GM15510 (cell line): ENCODE results near the gene GPR137.

Experiments used
- POLR2A ChIP-seq: IDR thresholded peaks from 3 replicates; pipeline ENCODE4 v1.6.1; 2011; ENCODE audit warnings: borderline replicate concordance; ENCODE audit not compliant: insufficient read length; ENCODE audit errors: extremely low read depth

Gene GPR137

DNA sequence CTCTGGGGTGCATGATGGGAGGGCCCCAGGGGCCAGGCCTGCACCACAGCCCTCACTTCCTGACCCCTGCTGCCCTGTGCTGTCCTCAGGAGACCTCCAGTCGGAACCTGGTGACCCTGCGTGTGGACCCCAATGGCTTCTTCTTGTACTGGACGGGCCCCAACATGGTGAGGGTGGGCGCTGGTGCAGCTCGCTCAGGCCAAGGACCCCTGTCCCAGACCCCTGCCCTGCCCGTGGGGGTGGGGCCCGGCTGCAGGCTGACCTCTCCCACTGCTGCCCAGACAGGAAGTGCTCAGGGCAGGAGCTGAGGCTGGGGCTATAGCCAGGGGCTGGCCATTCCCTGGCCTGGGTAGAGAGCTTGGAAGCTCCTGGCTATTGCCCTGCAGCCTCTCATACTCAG lies 31.3 kb upstream of the GPR137 start:
- no peak for TF ChIP-seq POLR2A

DNA sequence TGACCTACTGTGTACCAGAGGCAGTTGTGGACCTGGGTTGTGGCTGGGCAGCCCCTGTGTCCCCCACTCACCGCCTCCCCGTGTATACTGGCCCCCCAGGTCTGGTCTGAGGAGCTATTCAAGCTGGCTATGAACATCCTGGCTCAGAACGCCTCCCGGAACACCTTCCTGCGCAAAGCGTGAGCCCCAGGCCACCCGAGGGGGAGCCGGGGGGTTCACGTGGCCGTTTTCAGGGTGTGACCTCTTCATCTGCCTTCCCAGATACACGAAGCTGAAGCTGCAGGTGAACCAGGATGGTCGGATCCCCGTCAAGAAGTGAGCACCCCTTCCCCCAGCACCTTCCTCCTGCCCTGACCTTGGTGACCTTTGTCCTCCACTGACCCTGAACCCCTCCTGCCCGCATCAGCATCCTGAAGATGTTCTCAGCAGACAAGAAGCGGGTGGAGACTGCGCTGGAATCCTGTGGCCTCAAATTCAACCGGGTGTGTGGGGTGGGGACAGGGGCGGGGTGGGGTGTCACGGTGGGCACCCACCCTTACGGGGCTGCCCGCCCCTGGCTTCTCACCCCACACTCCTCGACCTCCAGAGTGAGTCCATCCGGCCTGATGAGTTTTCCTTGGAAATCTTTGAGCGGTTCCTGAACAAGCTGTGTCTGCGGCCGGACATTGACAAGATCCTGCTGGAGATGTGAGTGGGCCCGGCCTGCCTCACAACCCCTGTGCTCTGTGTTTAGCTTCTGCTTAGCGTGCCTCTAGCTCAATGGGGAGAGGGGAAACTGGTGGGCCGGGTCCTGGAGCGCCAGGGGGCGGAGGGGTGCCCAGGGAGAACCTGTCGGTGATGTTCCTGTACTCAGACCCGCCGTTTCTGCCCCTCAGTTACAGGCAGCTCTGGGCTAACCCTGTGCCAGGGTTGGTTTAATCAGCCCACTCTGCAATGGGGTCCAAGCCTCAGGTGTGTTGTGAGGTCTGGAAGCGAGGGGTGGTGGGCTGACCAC lies 30.2 kb upstream of the GPR137 start:
- TF ChIP-seq POLR2A = no peak

DNA sequence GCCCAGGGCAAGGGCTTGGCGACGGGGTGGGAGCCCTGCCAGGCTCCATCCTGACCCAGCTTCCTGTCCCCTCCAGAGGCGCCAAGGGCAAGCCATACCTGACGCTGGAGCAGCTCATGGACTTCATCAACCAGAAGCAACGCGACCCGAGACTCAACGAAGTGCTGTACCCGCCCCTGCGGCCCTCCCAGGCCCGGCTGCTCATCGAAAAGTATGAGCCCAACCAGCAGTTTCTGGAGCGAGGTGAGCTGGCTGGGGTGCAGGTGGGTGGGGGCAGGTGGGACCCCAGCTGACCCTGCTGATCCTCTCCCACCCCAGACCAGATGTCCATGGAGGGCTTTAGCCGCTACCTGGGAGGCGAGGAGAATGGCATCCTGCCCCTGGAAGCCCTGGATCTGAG lies 29.3 kb upstream of the GPR137 start:
- no peak for TF ChIP-seq POLR2A

DNA sequence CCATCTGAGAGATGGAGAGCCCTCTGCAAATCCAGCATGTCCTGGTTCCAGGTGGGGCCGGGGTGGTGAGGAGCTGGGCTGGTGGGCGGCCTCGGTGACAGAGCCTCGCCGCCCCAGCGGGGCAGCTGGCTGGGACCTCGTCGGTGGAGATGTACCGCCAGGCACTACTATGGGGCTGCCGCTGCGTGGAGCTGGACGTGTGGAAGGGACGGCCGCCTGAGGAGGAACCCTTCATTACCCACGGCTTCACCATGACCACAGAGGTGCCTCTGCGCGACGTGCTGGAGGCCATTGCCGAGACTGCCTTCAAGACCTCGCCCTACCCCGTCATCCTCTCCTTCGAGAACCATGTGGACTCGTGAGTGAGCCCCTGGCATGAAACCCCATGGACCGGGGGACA lies 27.3 kb upstream of the GPR137 start:
- TF ChIP-seq POLR2A = no peak

DNA sequence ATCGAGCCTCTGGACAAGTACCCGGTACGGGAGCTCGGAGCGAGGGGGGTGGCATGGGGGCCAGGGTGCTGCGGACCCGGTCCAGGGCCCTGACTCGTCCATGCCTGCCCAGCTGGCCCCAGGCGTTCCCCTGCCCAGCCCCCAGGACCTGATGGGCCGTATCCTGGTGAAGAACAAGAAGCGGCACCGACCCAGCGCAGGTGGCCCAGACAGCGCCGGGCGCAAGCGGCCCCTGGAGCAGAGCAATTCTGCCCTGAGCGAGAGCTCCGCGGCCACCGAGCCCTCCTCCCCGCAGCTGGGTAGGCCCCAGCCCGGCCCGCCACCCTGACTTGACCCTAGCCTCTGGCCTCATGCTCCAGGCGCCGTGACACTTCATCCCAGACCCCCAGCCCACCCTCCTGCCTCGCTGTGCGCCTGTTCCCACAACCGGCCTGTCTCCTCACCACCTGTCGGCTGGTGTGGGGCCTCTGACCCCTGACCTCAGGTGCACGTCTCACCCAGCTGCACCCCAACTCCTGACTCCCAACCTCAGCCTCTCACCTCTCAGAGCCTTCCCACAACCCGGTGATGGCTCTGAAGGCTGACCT lies 26.6 kb upstream of the GPR137 start:
- no peak for TF ChIP-seq POLR2A

DNA sequence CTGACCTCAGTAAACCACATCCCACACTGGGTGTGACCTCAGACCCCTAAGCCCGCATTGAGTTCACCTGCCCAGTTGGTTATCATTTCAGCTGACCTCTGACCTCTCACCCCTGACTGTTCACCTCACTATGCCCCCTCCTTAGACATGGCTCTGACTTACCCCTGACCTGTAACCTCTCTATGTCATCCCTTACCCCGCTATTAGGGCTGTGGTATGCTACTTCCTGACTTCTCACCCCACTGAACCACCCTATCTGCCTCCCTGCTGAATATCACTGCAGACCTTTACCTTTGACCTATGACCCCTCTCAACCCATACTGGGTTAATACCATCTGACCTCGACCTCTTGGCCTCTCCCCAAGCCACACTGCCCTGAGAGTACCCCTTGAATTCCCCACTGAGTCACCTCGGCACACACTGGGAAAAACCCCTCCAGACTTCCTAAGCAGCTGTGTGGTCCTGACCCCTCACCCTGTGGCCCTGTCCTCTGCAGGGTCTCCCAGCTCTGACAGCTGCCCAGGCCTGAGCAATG lies 26.0 kb upstream of the GPR137 start:
- no peak for TF ChIP-seq POLR2A

DNA sequence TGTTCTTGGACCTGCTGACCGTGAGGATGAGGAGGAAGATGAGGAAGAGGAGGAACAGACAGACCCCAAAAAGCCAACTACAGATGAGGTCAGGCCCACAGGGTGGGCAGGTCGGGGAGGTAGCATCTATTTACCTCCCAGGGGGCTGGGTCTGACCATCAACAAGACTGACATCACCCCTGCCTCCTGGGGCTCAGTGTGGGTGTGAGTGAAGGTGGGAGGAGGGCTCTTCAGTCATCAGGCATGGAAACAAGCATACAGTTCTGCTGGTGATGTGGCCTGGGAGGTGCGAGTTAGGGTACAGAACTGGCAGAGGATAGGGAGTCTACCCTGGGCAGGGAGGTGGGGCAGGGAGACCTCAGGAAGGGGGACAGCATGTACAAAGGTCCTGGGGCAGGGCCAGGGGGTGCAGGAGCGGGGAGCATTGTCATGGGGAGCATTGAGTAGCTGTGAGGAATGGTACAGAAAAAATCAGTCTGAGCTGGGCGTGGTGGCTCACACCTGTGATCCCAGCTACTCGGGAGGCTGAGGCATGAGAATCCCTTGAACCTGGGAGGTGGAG lies 25.4 kb upstream of the GPR137 start:
- no peak for TF ChIP-seq POLR2A

DNA sequence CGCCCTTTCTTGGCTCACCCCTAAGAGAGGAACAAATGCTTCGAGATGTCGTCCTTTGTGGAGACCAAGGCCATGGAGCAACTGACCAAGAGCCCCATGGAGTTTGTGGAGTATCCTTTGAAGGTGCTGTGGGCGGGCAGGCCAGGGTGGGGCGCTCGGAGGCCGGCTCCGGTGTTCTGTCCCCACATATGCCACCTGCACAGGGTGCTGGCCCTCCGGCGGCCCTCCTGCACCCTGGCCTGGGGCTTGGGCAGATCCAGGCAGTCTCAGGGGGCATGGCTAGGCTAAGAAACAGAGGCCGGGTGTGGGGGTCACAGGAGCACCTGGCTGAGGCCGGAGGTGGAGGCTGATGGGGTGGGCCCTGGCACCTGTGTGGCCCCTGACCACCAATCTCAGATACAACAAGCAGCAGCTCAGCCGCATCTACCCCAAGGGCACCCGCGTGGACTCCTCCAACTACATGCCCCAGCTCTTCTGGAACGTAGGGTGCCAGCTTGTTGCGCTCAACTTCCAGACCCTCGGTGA lies 24.0 kb upstream of the GPR137 start:
- TF ChIP-seq POLR2A = no peak

DNA sequence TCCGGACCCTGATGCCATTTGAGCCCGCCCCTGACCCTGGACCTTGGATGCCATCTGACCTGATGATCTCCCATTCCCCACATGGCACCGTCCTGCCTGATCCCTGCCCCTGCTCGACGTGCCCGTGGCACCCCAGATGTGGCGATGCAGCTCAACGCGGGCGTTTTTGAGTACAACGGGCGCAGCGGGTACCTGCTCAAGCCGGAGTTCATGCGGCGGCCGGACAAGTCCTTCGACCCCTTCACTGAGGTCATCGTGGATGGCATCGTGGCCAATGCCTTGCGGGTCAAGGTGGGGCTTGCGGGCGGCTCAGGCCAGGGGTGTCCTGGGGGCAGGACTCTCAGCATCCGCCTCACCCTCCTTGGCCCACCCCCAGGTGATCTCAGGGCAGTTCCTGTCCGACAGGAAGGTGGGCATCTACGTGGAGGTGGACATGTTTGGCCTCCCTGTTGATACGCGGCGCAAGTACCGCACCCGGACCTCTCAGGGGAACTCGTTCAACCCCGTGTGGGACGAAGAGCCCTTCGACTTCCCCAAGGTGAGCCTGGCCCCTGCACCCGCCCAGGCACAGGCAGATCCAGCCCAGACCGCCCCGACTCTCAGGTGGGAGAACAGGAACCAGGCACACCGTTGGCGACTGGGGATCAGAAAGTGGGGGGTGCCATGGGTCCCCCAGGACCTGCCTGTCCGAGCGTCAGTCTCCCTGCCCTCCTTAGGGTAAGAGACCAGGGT lies 23.2 kb upstream of the GPR137 start:
- TF ChIP-seq POLR2A = no peak

DNA sequence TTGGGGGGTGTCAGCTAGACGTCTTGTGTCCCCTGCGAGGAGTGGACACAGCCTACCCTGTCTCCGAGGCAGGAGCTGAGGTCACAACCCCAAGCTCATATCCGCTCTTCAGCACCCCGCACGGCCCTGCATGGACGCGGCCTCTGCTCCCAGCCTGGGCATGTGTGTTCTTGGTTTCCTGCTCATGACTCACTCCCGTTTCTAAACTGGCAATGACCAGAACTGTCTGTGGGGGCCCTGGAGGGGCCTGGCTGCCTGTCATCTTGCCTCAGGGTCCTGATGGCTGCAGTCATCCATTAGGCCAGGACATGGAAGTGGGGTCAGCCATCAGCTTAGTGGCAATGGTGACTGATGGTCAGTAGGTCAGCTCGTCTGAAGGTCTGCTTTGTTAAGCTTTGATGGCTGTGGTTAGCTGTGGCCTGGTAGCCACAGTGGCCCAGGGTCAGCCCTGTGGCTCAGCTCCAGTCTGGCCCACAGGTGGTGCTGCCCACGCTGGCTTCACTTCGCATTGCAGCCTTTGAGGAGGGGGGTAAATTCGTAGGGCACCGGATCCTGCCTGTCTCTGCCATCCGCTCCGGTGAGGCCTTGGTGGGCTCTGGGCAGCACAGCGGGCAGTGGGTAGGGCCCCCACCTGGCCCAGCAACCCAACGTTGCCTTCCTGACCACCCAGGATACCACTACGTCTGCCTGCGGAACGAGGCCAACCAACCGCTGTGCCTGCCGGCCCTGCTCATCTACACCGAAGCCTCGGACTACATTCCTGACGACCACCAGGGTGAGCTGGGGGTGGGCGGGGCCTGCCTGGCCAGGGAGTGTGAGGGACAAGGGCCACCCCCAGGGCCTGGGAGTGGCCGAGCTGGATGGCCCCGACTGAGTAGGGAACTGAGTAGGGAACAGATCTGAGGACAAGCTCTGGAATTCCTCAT lies 22.4 kb upstream of the GPR137 start:
- TF ChIP-seq POLR2A = no peak

DNA sequence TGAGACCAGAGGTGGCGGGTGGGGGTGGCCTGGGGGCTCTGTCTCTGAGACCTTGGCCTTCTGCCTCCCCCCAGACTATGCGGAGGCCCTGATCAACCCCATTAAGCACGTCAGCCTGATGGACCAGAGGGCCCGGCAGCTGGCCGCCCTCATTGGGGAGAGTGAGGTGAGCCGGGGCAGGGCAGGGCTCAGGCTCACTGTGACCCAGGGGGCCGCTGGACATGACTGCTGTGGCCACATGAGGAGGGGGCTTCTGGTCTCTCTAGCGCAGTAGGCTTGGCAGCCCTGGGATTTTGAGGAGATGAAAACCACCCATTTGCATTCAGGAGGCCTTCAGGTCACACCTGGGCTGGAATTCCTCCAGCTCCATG lies 21.7 kb upstream of the GPR137 start:
- no peak for TF ChIP-seq POLR2A

DNA sequence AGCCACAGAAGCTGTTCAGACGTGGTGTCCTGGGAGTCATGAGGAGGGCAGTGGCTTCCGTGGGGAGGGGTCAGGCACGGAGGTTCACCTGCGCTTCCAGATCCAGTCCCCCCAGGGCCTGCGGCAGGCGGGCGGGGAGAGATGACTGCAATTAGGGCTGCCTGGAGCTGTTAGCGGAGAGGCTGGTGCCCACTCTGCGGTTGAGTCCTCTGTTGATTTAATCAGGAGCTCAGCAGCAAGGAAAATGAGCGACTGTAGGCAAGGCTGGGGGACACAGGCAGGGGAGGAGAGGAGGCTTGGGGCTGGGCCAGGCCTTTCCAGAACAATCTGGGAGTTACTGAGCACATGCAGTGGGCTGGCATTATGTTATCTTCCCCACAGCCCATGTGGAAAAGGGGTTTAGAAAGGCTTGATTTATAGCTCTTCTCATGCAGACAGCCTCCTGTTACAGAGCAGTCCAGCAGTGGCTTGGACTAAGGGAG lies 21.2 kb upstream of the GPR137 start:
- TF ChIP-seq POLR2A = no peak
